Stimulated activated CD4-positive, alpha-beta T cell treated with anti-CD3 and anti-CD28 coated beads, Interleukin-2, amount 100 ng/mL, for 48 hours (primary cell): Measurements from ENCODE around the gene TMEM151A.

Experiments used
- DNase-seq, 2 donors: peaks; one replicate each; pipeline ENCODE4 v3.0.0-alpha.2; 2020

TMEM151A gene

DNA sequence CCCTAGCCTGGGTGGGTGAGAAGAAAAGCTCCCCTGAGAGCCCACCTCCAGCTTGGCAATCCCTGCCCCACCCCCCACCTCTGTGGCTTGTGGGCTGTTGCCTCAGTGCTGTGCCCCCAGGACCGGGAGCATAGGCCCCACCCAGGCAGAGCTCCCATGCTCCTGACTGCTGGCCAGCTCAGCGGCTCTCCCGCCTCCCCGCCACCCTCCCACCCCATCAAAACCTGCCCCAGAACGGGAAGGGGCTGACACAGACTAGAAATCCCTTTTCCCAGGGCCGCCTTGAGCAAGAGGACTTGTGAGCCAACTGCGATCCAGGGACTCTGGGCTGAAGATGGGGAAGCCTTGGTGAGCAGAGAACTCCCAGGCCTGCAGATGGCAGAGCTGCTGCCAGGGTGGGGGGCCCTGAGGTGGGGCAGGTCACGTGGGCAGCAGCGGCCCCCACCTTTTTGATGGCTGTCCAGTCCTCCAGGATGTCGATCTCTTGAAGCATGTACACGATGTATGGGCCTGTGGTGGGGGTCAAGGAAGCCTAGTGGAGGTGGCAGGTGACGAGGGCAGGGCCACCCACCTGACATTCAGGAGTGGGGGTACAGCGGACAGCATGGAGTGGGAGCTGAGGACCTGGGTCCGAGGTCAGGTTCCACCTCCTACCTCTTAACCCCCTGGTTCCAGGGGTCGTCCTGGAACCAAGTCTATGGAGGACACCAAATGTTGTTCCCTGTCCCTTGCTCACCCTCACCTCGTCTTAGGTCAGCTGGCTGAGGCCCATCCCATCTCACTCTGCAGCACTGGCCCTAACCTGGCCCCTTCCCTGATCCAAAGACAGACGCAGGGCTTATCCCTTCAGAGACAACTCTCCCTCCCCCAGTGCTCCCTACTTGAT lies 46.8 kb downstream of the TMEM151A start:
- DNase-seq, result no peak

DNA sequence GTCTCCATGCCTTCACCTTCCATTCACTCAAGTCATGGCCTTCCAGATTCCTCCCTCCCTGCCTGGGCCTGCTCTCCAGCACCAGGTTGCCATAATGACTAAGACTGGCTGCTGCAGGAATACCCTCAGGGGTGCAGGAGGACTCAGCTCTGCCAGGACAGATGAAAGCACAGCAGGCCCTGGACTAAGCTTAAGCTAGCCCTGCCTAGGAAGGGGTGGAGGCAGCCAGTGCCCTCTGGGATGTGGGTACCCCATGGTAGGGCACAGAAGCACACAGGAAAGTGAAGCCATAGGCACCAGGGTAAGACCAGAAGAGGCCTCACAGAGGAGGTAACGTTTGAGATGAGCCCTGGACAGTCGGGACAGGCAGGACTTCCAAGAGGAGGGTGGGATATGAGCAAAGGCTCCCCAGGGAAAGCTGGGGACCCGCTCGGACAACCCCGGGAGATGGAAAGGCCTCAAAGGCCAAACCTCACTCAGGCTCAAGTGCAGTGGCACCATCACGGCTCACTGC lies 47.5 kb downstream of the TMEM151A start:
- no peak for DNase-seq

DNA sequence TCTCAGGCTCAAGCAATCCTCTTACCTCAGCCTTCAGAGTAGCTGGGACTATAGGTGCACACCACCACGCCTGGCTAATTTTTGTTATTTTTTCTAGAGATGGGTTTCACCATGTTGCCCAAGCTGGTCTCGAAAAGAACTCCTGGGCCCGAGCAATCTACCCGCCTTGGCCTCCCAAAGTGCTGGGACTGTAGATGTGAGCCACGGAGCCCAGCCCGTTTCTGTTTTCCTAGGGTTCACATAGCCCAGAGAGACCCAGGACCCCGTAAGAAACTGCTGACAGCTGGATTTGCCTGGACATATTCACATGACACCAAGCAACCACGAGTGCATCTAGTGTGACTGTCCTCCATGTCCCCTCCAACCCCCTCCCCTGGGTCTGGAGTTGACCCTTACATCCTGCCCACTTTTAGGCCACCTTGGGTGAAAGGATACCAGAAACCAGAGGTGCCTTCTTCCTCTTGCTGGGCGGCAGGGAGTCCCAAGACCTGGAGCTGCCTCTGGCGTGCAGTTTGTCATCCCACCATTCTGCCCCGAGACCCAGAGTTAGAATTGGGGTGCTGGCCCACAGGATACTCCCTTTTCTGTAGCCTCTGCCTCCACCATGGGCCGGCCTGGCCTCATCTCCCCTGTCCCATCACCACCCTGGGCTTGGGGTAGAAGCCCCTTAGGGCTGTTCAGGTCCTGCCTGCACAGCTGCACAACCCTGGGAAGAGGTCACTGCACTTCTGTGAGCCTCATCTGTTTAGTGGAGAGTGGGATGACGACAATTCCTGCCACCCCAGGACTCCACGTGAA lies 48.2 kb downstream of the TMEM151A start:
- DNase-seq, result no peak

DNA sequence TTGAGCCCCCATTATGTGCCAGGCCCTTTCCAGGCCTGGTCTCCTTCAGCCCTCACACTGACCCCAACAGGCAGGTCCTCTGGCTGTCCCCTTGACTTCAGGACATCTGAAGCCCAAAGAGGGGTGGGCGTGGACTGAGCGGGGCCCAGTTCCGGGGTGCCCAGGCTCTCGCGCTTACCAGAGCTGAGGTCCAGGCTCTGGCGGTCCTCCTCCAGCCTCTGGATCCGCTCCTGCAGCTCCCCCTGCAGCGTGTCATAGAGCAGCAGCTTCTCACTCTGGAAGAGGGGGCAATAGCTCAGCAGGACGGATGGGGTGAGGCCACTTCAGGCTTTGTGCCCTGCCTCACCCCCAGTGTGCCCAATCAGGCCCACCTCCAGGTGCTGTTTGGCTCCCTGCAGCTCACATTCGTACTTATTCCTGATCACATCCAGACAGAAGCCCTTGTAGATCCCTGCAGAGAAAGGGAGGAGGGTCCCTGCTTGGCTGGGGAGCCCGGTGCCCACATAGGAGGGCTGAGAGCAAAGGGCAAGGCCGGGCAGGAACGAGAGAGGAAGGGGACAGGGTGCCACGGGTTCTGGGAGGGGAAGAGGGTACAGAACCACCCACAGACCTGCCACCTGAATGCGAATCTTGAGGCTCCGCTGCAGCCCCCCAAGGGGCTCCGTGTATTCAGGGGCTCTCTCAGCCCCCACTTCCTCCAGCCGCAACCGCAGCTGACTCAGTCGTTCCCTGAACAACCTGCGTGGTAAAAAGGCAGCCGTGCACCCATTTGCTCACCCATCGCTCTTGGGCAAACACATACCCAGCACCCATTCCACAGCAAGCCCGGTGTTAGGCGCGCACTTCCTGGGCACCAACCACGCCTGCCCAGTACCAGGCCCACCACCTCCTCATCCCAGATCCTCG lies 49.2 kb downstream of the TMEM151A start:
- no peak for DNase-seq

DNA sequence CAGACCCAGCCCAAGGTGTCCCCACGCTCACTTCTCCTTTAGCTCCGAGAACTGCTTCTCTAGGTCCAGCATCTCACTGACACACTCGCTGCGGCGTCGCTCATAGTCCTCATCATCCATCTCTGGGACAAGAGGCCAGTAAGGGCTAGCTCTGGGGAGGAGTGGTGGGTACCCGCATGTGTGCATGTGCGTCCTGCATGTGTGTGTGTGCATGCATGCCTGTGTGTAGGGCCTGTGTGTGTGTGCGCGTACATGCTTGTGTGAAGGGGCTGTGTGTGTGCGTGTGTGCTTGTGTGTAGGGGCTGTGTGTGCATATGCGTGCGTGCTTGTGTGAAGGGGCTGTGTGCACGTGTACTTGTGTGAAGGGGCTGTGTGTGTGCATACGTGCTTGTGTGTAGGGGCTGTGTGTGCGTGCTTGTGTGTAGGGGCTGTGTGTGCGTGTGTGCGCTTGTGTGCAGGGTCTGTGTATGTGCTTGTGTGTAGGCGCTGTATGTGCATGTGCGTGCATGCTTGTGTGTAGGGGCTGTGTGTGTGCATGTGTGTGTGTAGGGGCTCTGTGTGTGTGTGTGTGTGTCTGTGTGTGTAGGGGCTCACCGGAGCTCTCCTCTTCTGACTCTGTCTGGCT lies 49.9 kb downstream of the TMEM151A start:
- no peak for DNase-seq

DNA sequence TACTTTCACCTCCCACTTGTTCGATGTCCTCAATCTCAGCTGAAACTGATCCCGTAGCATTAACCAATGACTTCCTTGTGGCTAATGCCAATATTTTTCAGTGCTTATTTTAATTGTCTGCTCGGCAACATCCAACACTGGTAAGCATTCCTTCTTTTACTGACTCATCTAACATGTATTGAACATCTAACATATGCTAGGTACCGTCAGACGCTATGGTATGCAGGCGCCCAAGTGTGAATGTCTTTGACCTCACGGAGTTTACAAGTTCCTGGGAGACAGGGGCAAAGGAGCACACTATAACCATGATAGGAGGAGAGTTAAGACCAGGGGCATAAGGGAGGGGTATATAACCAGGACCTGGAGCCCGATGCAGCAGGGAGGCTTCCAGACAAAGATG lies 51.5 kb downstream of the TMEM151A start:
- DNase-seq, result no peak

DNA sequence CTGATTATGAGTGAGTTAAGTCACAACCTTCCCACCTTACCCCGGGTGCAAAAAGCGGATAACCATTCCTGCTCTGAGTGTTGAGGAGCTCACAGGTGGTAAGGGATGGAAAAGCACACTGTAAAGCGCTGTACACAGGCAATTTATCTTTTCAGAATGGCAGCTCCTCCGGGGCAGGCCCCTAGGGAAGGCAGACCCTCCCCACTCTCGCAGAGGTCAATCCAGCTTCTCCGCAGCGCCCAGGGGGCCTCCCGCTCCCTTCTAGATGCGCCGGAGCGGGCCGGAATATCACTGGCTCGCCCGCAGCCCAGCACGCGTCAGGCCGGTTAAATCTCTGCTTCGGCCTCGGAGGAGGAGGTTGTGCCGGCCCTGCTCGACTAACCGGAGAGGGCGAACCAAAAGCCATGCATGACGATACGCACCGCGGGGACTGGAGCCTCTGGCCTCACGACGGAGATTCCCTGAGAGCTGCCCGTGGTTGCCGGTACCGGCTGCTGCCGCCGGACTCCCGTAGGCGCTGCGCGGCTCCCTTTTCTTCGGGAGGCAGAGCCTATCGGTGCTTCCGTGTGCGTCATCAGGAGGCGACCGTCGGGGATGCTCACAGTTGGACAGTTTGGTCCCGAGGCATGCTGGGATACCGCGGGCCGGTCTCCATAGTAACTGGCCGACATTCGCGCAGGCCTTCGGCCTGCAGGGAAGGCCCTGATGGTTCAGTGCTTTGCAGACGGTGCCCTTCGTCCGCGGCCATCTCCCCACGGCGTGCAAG lies 53.0 kb downstream of the TMEM151A start, which contains the start of gene BRMS1:
Gene BRMS1, minus strand, starts transcription at position 555 of the 766 bp plus-strand sequence. CDS start 2,870 bp downstream, outside the sequence.
- peak; percentile 92 to 94 for DNase-seq

DNA sequence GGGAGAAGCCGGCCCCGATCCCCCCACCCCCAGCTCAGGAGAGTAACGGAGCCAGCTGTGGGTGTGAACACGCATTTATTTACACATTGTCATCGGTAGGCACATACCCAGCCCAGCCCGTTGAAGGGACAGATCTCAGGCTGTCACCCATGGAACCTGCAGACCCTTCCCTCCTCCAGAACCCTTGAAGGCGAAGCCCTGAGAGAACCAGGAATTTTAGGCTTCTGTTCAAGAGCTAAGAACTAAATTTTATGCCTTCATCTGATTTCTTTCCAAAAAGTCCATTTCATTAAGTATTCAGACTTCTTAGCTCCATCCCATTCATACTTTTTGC lies 53.6 kb downstream of the TMEM151A start:
- no peak for DNase-seq
